ENCODE data around the gene APOA4.

GRCh38 chr11:116813781-116814471 lies 9.2 kb downstream of the APOA4 start:
- TF ChIP-seq CTCF (IDR thresholded peaks at IDR 0.05) (no peak), EZH2 (IDR thresholded peaks at IDR 0.05; ENCODE audit: borderline replicate concordance, insufficient read depth, low read depth, low read length, poor library complexity, severe bottlenecking) (no peak)
